WTC11 (cell line): ENCODE results near the gene CHST6. TPM values are rescaled to one million over a fixed set of nuclear protein-coding genes. Genes with fewer than 3 reads are reported as not detected.
A peak's percentile ranks its signal among the peaks of the same experiment; 100 is the strongest.
"Not testable (repeated sequence)": the region's sequence is repeated elsewhere in the genome, so short reads cannot be mapped to it uniquely, and the experiment has no call there.

ENCODE experiments used
- ATAC-seq: fragments of 200-7000 bp; cut with Tn5 transposase; 2 replicates; pipeline ENCODE4 v1.10.0; 2021; ENCODE audit warnings: mild to moderate bottlenecking, moderate library complexity
- CTCF ChIA-PET: fragments of 300-600 bp; sonication (Branson Sonifier 250); formaldehyde crosslinking; loops from one replicate; lab custom pipeline; 2021; ENCODE audit warnings: antibody characterized with exemption; lab: Charles Lee
- POLR2A ChIA-PET: fragments of 350-600 bp; sonication (Branson Sonifier 250); formaldehyde crosslinking; loops from one replicate; lab custom pipeline; 2021; ENCODE audit warnings: antibody characterized with exemption; lab: Charles Lee
- DNase-seq: peaks from one replicate; pipeline ENCODE4 v3.0.0; 2021; ENCODE audit warnings: low spot score
- H3K27ac Mint-ChIP-seq: 2 replicates; pipeline ENCODE4 v1.8.0; 2021; ENCODE audit warnings: mixed read lengths
- H3K27me3 Mint-ChIP-seq: 2 replicates; pipeline ENCODE4 v1.8.0; 2021; ENCODE audit warnings: low read depth, mild to moderate bottlenecking, moderate library complexity, mixed read lengths
- H3K36me3 Mint-ChIP-seq: 2 replicates; pipeline ENCODE4 v1.8.0; 2021; ENCODE audit warnings: mixed read lengths
- H3K4me1 Mint-ChIP-seq: 2 replicates; pipeline ENCODE4 v1.8.0; 2022; ENCODE audit warnings: mixed read lengths
- H3K4me3 Mint-ChIP-seq: 2 replicates; pipeline ENCODE4 v1.8.0; 2021; ENCODE audit warnings: mild to moderate bottlenecking, moderate library complexity, mixed read lengths
- H3K9me3 Mint-ChIP-seq: 2 replicates; pipeline ENCODE4 v1.8.0; 2021; ENCODE audit warnings: mixed read lengths
- ATF1 ChIP-seq: sonication (generic); formaldehyde crosslinking; IDR thresholded peaks from 2 replicates; pipeline ENCODE4 v1.8.1; 2023; ENCODE audit warnings: mild to moderate bottlenecking, moderate library complexity, missing genetic modification reagents
- ATF6 ChIP-seq: sonication (generic); formaldehyde crosslinking; IDR thresholded peaks from 2 replicates; pipeline ENCODE4 v1.8.1; 2023; ENCODE audit warnings: mild to moderate bottlenecking, missing genetic modification reagents
- CREB1 ChIP-seq: sonication (generic); formaldehyde crosslinking; IDR thresholded peaks from 2 replicates; pipeline ENCODE4 v1.8.0; 2023; ENCODE audit warnings: mild to moderate bottlenecking, missing genetic modification reagents
- E2F1 ChIP-seq: sonication (generic); formaldehyde crosslinking; IDR thresholded peaks from 2 replicates; pipeline ENCODE4 v1.8.0; 2022; ENCODE audit warnings: mild to moderate bottlenecking, missing genetic modification reagents
- ELF4 ChIP-seq: sonication (generic); formaldehyde crosslinking; IDR thresholded peaks from 2 replicates; pipeline ENCODE4 v1.8.1; 2022; ENCODE audit warnings: low read depth, mild to moderate bottlenecking, moderate library complexity, missing genetic modification reagents
- FOXK1 ChIP-seq: sonication (generic); formaldehyde crosslinking; IDR thresholded peaks from 2 replicates; pipeline ENCODE4 v1.8.0; 2022; ENCODE audit warnings: mild to moderate bottlenecking, moderate library complexity, missing genetic modification reagents
- GRHL2 ChIP-seq: fragments of 250-450 bp; sonication (Bioruptor Pico); IDR thresholded peaks from 2 replicates; pipeline ENCODE4 v1.8.0; 2022; ENCODE audit warnings: mild to moderate bottlenecking, moderate library complexity; ENCODE audit not compliant: insufficient replicate concordance, severe bottlenecking
- MYBL2 ChIP-seq: sonication (generic); formaldehyde crosslinking; IDR thresholded peaks from 2 replicates; pipeline ENCODE4 v1.8.1; 2023; ENCODE audit warnings: mild to moderate bottlenecking, moderate library complexity, missing genetic modification reagents
- NR2C2 ChIP-seq: sonication (generic); formaldehyde crosslinking; IDR thresholded peaks from 2 replicates; pipeline ENCODE4 v1.8.0; 2022; ENCODE audit warnings: mild to moderate bottlenecking, missing genetic modification reagents
- PRDM15 ChIP-seq: sonication (generic); formaldehyde crosslinking; IDR thresholded peaks from 2 replicates; pipeline ENCODE4 v1.8.0; 2022; ENCODE audit warnings: missing genetic modification reagents
- RORB ChIP-seq: fragments of 250-450 bp; sonication (Bioruptor Pico); IDR thresholded peaks from 2 replicates; pipeline ENCODE4 v1.9.0; 2021; ENCODE audit warnings: mild to moderate bottlenecking
- STAT6 ChIP-seq: sonication (generic); formaldehyde crosslinking; conservative IDR thresholded peaks from 2 replicates; pipeline ENCODE4 v1.8.1; 2023; ENCODE audit warnings: mild to moderate bottlenecking, low read depth, missing genetic modification reagents, moderate library complexity
- USF2 ChIP-seq: sonication (generic); formaldehyde crosslinking; IDR thresholded peaks from 2 replicates; pipeline ENCODE4 v1.8.1; 2023; ENCODE audit warnings: mild to moderate bottlenecking, missing genetic modification reagents, moderate library complexity
- ZNF532 ChIP-seq: fragments of 250-450 bp; sonication (Bioruptor Pico); IDR thresholded peaks from 2 replicates; pipeline ENCODE4 v1.9.0; 2021; ENCODE audit warnings: mild to moderate bottlenecking, borderline replicate concordance
- total RNA-seq: library from RNA; stranded (reverse); gene quantifications from 3 replicates; pipeline ENCODE4 v1.2.3, GENCODE V29; 2021

Gene CHST6
- total RNA-seq, 1 experiment from 2014 or later: 20.2 TPM

- peak; percentile 55 for DNase-seq
- not testable (repeated sequence) for H3K9me3 Mint-ChIP-seq, H3K27me3 Mint-ChIP-seq, H3K36me3 Mint-ChIP-seq
- TF ChIP-seq MYBL2 (CRISPR knock-in tag) (0 out of 2 replicates have a peak, but pooled peaks have one; percentile 11), ELF4 (0 out of 2 replicates have a peak, but pooled peaks have one; percentile 48)
- ATAC-seq: peak; percentile 5
- Mint-ChIP-seq H3K27ac (peak overlapping the region; percentile 84), H3K4me3 (peak overlapping the region; percentile 89), H3K4me1 (peaks cover 34% of the 10 kb centered on the region)
- CTCF ChIA-PET: interaction anchor here (0.7 to 1.3 kb wide), 7 partner anchors 8 to 264 kb away, joined by 3 to 18 read pairs (median 4); no protein-coding TSS in a partner anchor
- POLR2A ChIA-PET: interaction anchor here (0.9 to 1.3 kb wide), 3 partner anchors 30 to 159 kb away, joined by 4 to 10 read pairs (median 4); partner anchors contain the start of genes ADAT1 and CFDP1
These were observed 31.7 kb downstream of the CHST6 start for GRCh38 chr16:75463389-75464121.

- CTCF ChIA-PET: no interaction called here
- Mint-ChIP-seq H3K4me3 (peak overlapping the region; percentile 89), H3K4me1 (peaks cover 42% of the 10 kb centered on the region), H3K27me3 (no peaks in the 10 kb centered on the region), H3K9me3 (no peaks in the 10 kb centered on the region)
- TF ChIP-seq USF2: no peak
- no peak for TF ChIP-seq ATF6
- no peak for TF ChIP-seq NR2C2 (CRISPR knock-in tag)
- TF ChIP-seq E2F1 (CRISPR knock-in tag): no peak
- TF ChIP-seq RORB (CRISPR knock-in tag): no peak
- TF ChIP-seq STAT6 (CRISPR knock-in tag): no peak
- no peak for TF ChIP-seq GRHL2
- TF ChIP-seq PRDM15 (CRISPR knock-in tag): no peak
- no peak for TF ChIP-seq ATF1 (CRISPR knock-in tag)
- no peak for TF ChIP-seq FOXK1 (CRISPR knock-in tag)
- TF ChIP-seq CREB1 (CRISPR knock-in tag): no peak
- no peak for TF ChIP-seq ZNF532 (CRISPR knock-in tag)
- TF ChIP-seq, all 79 proteins: peak for 0
- DNase-seq: no peak
- H3K36me3 Mint-ChIP-seq: peaks cover 4% of the 10 kb centered on the region
- POLR2A ChIA-PET: no interaction called here
- ATAC-seq: no peak
- H3K27ac Mint-ChIP-seq: peak overlapping the region; percentile 39; the same call in 1 of the 2 replicates
These were observed 32.4 kb downstream of the CHST6 start for GRCh38 chr16:75462806-75463205.
